ENCODE measurements around the gene HOXD4.

HOXD4 gene

GRCh38 chr2:176114120-176114929, 37.0 kb upstream of the HOXD4 start:
- no peak for DNase-seq (ENCODE audit: low read depth in 2 of 2)

- DNase-seq (ENCODE audit: low read depth in 2 of 2): no peak
These were observed 36.3 kb upstream of the HOXD4 start for GRCh38 chr2:176114930-176115625.

- DNase-seq (ENCODE audit: low read depth in 2 of 2): no peak
These were observed 35.2 kb upstream of the HOXD4 start, which contains the start of gene HOXD10 for GRCh38 chr2:176115883-176116813. HOXD10 (plus strand) TSS chr2:176116778; CDS start chr2:176116834, 56 bp downstream.

- no peak for DNase-seq (ENCODE audit: low read depth in 2 of 2)
These were observed 34.1 kb upstream of the HOXD4 start for GRCh38 chr2:176117162-176117822.

- DNase-seq (ENCODE audit: low read depth in 2 of 2): no peak
These were observed 33.5 kb upstream of the HOXD4 start for GRCh38 chr2:176117823-176118371.

- no peak for DNase-seq (ENCODE audit: low read depth in 2 of 2)
These were observed 32.6 kb upstream of the HOXD4 start for GRCh38 chr2:176118601-176119339.

GRCh38 chr2:176120364-176121189, 30.8 kb upstream of the HOXD4 start:
- DNase-seq (ENCODE audit: low read depth in 2 of 2): no peak

GRCh38 chr2:176121190-176122051, 29.9 kb upstream of the HOXD4 start:
- no peak for DNase-seq (ENCODE audit: low read depth in 2 of 2)

GRCh38 chr2:176122052-176122682, 29.2 kb upstream of the HOXD4 start:
- no peak for DNase-seq (ENCODE audit: low read depth in 2 of 2)

GRCh38 chr2:176122683-176123410, 28.5 kb upstream of the HOXD4 start, which contains the start of gene HOXD9:
HOXD9 (plus strand) TSS chr2:176122719; CDS start chr2:176122769, 50 bp downstream.
- DNase-seq (ENCODE audit: low read depth in 2 of 2): no peak

GRCh38 chr2:176123411-176124109, 27.8 kb upstream of the HOXD4 start:
- no peak for DNase-seq (ENCODE audit: low read depth in 2 of 2)

GRCh38 chr2:176124110-176124946, 27.0 kb upstream of the HOXD4 start:
- no peak for DNase-seq (ENCODE audit: low read depth in 2 of 2)

- DNase-seq (ENCODE audit: low read depth in 2 of 2): no peak
These were observed 26.2 kb upstream of the HOXD4 start for GRCh38 chr2:176124947-176125771.

- DNase-seq (ENCODE audit: low read depth in 2 of 2): no peak
These were observed 25.6 kb upstream of the HOXD4 start for GRCh38 chr2:176125772-176126054.

Data from stimulated activated CD4-positive, alpha-beta T cell treated with anti-CD3 and anti-CD28 coated beads, Interleukin-12 subunit alpha, Interleukin-12 subunit beta, amount 100 ng/mL, for 24 hours (primary cell).